Progenitor cell of endocrine pancreas (in vitro differentiated cells): Measurements from ENCODE around the gene DCTN3. TPM values are rescaled to one million over a fixed set of nuclear protein-coding genes. Genes with fewer than 3 reads are reported as not detected.

Source experiments
- DNase-seq: peaks from one replicate; pipeline ENCODE4 v3.0.0; 2021; ENCODE audit warnings: low spot score; ENCODE audit not compliant: unreplicated experiment
- H3K27ac Mint-ChIP-seq: 2 replicates; pipeline ENCODE4 v1.8.0; 2021; ENCODE audit warnings: mild to moderate bottlenecking, moderate library complexity, mixed read lengths
- H3K27me3 Mint-ChIP-seq: 2 replicates; pipeline ENCODE4 v1.8.0; 2021; ENCODE audit warnings: mixed read lengths
- H3K36me3 Mint-ChIP-seq: 2 replicates; pipeline ENCODE4 v1.8.0; 2022; ENCODE audit warnings: mixed read lengths; ENCODE audit not compliant: insufficient read depth
- H3K4me1 Mint-ChIP-seq: 2 replicates; pipeline ENCODE4 v1.8.0; 2021; ENCODE audit warnings: low read depth, mixed read lengths
- H3K4me3 Mint-ChIP-seq: 2 replicates; pipeline ENCODE4 v1.8.0; 2021; ENCODE audit warnings: low read depth, mild to moderate bottlenecking, moderate library complexity, mixed read lengths
- H3K9me3 Mint-ChIP-seq: 2 replicates; pipeline ENCODE4 v1.8.0; 2021; ENCODE audit warnings: low read depth, mixed read lengths
- total RNA-seq: library from RNA; stranded (reverse); gene quantifications from 2 replicates; pipeline ENCODE4 v1.2.1, GENCODE V29; 2021
- TF ChIP-seq, protein P1 (sequence below): fragments of 200-600 bp; sonication (generic); IDR thresholded peaks from one replicate; pipeline ENCODE4 v1.5.0; 2021; ENCODE audit warnings: antibody characterized with exemption, mild to moderate bottlenecking; ENCODE audit not compliant: unreplicated experiment

DCTN3 gene
- total RNA-seq, 1 donor from 2014 or later: 101 TPM

GRCh38 chr9:34568774-34569173 is 51.5 kb downstream of the DCTN3 start:
- Mint-ChIP-seq H3K4me3 (no peak overlapping the region), H3K4me1 (peaks cover 1% of the 10 kb centered on the region), H3K27ac (no peak overlapping the region), H3K36me3 (no peaks in the 10 kb centered on the region), H3K9me3 (no peaks in the 10 kb centered on the region), H3K27me3 (peaks cover 72% of the 10 kb centered on the region)
- no peak for DNase-seq
- TF ChIP-seq, protein P1, sequence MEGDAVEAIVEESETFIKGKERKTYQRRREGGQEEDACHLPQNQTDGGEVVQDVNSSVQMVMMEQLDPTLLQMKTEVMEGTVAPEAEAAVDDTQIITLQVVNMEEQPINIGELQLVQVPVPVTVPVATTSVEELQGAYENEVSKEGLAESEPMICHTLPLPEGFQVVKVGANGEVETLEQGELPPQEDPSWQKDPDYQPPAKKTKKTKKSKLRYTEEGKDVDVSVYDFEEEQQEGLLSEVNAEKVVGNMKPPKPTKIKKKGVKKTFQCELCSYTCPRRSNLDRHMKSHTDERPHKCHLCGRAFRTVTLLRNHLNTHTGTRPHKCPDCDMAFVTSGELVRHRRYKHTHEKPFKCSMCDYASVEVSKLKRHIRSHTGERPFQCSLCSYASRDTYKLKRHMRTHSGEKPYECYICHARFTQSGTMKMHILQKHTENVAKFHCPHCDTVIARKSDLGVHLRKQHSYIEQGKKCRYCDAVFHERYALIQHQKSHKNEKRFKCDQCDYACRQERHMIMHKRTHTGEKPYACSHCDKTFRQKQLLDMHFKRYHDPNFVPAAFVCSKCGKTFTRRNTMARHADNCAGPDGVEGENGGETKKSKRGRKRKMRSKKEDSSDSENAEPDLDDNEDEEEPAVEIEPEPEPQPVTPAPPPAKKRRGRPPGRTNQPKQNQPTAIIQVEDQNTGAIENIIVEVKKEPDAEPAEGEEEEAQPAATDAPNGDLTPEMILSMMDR: no peak

DNA sequence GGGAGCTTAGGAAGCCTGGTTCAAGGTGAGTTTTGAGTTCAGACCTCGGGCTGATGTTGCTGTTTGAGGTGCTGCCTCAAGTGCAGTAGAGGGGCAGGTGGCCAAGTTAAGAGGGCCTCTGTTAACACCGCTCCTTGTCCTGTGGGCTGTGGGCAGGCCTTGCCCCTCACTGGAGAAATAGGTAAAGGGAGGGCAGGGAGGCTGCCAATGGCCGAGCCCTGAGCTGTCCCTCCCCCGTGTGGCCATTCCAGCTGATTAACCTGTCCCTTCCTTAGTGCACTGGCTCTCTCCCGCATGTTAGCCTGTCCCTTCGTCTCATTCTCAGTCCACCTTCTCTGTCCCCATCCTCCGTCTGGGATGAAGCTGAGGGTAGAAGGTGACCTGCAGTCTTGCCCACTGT is 52.2 kb downstream of the DCTN3 start:
- Mint-ChIP-seq H3K9me3 (no peaks in the 10 kb centered on the region), H3K27ac (no peak overlapping the region), H3K4me3 (no peak overlapping the region), H3K27me3 (peaks cover 72% of the 10 kb centered on the region), H3K4me1 (no peaks in the 10 kb centered on the region), H3K36me3 (no peaks in the 10 kb centered on the region)
- DNase-seq: no peak
- TF ChIP-seq, protein P1: no peak

- Mint-ChIP-seq H3K4me3 (no peak overlapping the region), H3K27ac (no peak overlapping the region), H3K9me3 (peaks cover 2% of the 10 kb centered on the region), H3K27me3 (peaks cover 69% of the 10 kb centered on the region), H3K36me3 (no peaks in the 10 kb centered on the region), H3K4me1 (no peaks in the 10 kb centered on the region)
- DNase-seq: no peak
- TF ChIP-seq, protein P1: no peak
Observed at GRCh38 chr9:34566972-34567371, 53.3 kb downstream of the DCTN3 start.

DNA sequence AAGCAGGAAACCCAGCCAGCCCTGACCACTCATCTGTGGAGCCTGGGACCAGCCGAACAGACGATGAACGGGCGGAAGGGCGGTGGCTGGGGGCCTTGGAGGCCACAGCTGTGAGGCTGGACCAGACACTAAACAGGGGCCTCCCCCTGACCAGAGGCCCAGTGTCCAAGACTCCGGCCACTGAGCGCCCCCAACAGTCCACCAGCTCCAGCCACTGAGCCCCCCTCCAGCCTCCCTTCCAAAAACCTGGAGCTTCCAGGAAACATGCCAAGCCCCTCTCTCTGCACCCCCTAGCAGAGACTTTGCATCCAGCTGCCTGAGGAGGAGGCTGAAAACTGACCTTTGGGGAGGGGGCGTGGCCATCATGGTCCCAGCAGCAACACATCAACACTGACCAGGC is 54.0 kb downstream of the DCTN3 start:
- Mint-ChIP-seq H3K4me3 (no peak overlapping the region), H3K36me3 (no peaks in the 10 kb centered on the region), H3K27me3 (peaks cover 65% of the 10 kb centered on the region), H3K27ac (no peak overlapping the region), H3K9me3 (peaks cover 2% of the 10 kb centered on the region), H3K4me1 (no peaks in the 10 kb centered on the region)
- no peak for DNase-seq
- TF ChIP-seq, protein P1: no peak

DNA sequence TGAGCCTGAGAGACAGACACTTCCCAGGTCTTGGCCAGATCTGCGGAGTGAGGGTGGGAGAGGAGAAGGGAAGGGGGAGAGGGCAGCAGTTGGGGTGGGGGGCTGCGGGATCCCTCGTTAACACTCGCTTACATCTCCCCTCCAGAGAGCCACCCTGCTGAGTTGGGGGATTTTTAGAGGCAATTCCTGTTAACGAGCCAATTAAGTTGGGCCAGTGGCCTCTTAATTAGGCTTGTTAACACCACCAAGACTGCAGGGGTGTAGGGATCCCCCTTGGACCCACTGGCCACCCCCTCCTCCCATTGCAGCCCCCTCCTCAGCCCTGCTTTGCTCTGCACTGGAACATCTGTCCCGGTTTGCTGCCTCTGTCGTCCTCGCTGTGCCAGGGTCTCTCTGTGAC is 54.4 kb downstream of the DCTN3 start:
- no peak overlapping the region for H3K27ac Mint-ChIP-seq
- TF ChIP-seq, protein P1: no peak
- no peak overlapping the region for H3K4me3 Mint-ChIP-seq
- no peaks in the 10 kb centered on the region for H3K36me3 Mint-ChIP-seq
- H3K9me3 Mint-ChIP-seq: peaks cover 2% of the 10 kb centered on the region
- H3K4me1 Mint-ChIP-seq: no peaks in the 10 kb centered on the region
- peaks cover 64% of the 10 kb centered on the region for H3K27me3 Mint-ChIP-seq
- DNase-seq: no peak
